NCI-H526 (cell line): ENCODE measurements around the gene SLC8A3.

ENCODE experiments used
- DNase-seq, 2 experiments: peaks; one replicate each; lab custom pipeline; 2025; lab: John Stamatoyannopoulos, UW

The SLC8A3 gene

GRCh38 chr14:70177081-70177800, 11.5 kb downstream of the SLC8A3 start:
- DNase-seq: no peak

GRCh38 chr14:70173569-70173968, 15.2 kb downstream of the SLC8A3 start:
- DNase-seq: no peak

- no peak for DNase-seq
Measured at GRCh38 chr14:70171726-70172125, 17.0 kb downstream of the SLC8A3 start.

GRCh38 chr14:70170976-70171375, 17.8 kb downstream of the SLC8A3 start:
- DNase-seq: no peak

GRCh38 chr14:70168406-70168805, 20.3 kb downstream of the SLC8A3 start:
- no peak for DNase-seq

GRCh38 chr14:70166530-70167203, 22.1 kb downstream of the SLC8A3 start:
- no peak for DNase-seq

GRCh38 chr14:70162358-70162757, 26.4 kb downstream of the SLC8A3 start:
- DNase-seq: peak in 1 of 2 experiments; percentile 42

GRCh38 chr14:70156592-70156991, 32.2 kb downstream of the SLC8A3 start:
- no peak for DNase-seq

GRCh38 chr14:70152704-70153103, 36.0 kb downstream of the SLC8A3 start:
- no peak for DNase-seq

GRCh38 chr14:70152081-70152480, 36.7 kb downstream of the SLC8A3 start:
- no peak for DNase-seq

- DNase-seq: no peak
Measured at GRCh38 chr14:70149596-70150165, 39.1 kb downstream of the SLC8A3 start.

GRCh38 chr14:70148911-70149595, 39.7 kb downstream of the SLC8A3 start:
- DNase-seq: no peak

- no peak for DNase-seq
Measured at GRCh38 chr14:70148351-70148750, 40.4 kb downstream of the SLC8A3 start.

- no peak for DNase-seq
Measured at GRCh38 chr14:70144046-70144445, 44.7 kb downstream of the SLC8A3 start.

- no peak for DNase-seq
Measured at GRCh38 chr14:70143306-70143705, 45.4 kb downstream of the SLC8A3 start.

- DNase-seq: no peak
Measured at GRCh38 chr14:70140614-70141013, 48.1 kb downstream of the SLC8A3 start.

- DNase-seq: no peak
Measured at GRCh38 chr14:70139384-70139783, 49.4 kb downstream of the SLC8A3 start.

- DNase-seq: no peak
Measured at GRCh38 chr14:70137788-70138187, 51.0 kb downstream of the SLC8A3 start.

GRCh38 chr14:70133461-70133860, 55.3 kb downstream of the SLC8A3 start:
- no peak for DNase-seq

- no peak for DNase-seq
Measured at GRCh38 chr14:70130482-70130881, 58.3 kb downstream of the SLC8A3 start.

- DNase-seq: no peak
Measured at GRCh38 chr14:70127186-70127585, 61.6 kb downstream of the SLC8A3 start.

- DNase-seq: no peak
Measured at GRCh38 chr14:70123796-70124195, 65.0 kb downstream of the SLC8A3 start.

GRCh38 chr14:70121521-70121920, 67.2 kb downstream of the SLC8A3 start:
- no peak for DNase-seq
